ENCODE measurements around the gene DAZL.

DAZL gene

DNA sequence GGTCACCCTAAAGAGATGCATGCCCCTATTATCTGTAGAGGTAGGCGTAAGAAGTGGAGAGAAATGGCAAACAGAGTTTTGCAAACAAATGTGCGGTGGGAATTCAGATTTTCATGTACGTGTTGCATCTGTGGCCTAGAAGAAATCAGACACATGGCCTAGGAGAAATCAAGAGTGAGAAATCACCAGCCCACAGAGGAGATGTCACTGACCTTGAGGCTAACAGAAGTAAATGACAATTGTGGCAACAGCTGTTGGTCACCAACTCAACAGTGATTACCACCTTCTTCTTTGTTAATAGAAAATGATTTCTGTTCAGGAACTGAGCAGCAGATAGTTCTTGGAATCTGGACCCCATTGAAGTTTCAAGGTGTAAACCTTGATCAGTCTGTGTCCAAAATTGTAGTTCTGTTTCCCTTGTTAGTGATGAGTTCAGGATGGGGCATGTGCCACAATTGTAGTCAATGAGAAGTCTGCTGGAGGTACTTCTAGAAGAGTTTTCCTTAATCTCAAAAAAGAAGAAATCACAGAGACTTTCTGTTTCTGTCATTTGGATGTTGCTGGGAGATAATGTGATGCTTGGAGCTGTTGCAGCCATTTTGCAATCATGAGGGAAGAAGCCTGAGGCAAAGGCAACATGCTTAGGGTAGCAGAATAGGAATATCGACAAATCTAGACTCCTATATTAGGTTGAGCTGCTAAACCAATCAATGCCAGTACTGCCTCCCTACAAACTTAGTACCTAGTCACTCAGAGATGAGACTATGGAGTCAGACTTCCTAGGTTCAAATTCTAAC is 57.5 kb downstream of the DAZL start:
- Histone ChIP-seq H3K9me3 (ENCODE audit: control insufficient read depth, low read length) (no peaks in the 10 kb centered on the region), H3K27ac (ENCODE audit: insufficient read depth, low read length, poor library complexity, severe bottlenecking) (no peak overlapping the region), H3K36me3 (ENCODE audit: control insufficient read depth, insufficient read depth, low read length) (no peaks in the 10 kb centered on the region), H3K4me3 (ENCODE audit: insufficient read depth, low read depth, low read length, poor library complexity, severe bottlenecking) (no peak overlapping the region), H3K4me1 (ENCODE audit: control insufficient read depth, insufficient read depth, low read length, poor library complexity, severe bottlenecking) (no peaks in the 10 kb centered on the region), H3K27me3 (replicated peaks; ENCODE audit: control insufficient read depth, insufficient read depth, low read length, poor library complexity, severe bottlenecking) (no peaks in the 10 kb centered on the region)
- no peak for DNase-seq

DNA sequence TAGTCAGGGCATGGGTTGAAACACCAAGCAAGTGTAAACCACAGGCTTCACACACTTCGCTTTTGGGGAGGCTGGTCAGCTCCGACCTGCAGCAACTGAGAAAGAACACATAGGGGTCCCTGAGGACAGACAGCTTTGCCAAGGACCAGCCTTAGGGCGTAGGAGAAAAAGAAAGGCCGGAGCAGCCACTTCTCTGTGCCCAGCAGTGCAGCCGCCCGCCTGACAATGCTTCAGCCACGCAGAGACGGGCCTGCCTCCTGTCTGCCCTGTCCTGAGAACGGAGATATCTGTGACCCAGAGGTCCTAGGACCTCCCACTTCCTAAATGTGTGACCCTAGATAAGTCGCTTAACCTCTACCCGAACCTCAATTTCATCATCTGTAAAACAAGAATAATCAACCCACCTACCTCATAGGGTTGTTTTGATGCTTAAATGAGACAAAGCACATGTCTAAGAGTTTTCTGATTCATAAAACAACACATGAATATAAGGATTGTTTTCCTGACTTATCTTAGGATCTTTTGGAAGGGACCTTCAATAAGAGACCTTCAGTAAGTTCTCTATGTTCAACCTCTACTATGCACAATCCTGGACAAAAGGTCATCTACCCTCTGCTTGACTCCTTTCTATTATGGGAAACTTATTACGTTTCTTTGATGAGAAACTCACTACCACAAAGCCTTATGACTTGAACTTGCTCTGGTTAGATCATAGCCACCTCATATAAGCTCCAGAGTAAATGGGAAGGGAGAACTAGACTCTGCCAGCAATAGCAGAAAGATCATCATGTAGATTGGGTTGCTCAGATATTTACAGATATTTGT is 58.8 kb downstream of the DAZL start:
- Histone ChIP-seq H3K4me1 (ENCODE audit: control insufficient read depth, insufficient read depth, low read length, poor library complexity, severe bottlenecking) (no peaks in the 10 kb centered on the region), H3K27ac (ENCODE audit: insufficient read depth, low read length, poor library complexity, severe bottlenecking) (no peak overlapping the region), H3K4me3 (ENCODE audit: insufficient read depth, low read depth, low read length, poor library complexity, severe bottlenecking) (no peak overlapping the region), H3K36me3 (ENCODE audit: control insufficient read depth, insufficient read depth, low read length) (no peaks in the 10 kb centered on the region), H3K9me3 (ENCODE audit: control insufficient read depth, low read length) (no peaks in the 10 kb centered on the region), H3K27me3 (replicated peaks; ENCODE audit: control insufficient read depth, insufficient read depth, low read length, poor library complexity, severe bottlenecking) (no peaks in the 10 kb centered on the region)
- no peak for DNase-seq

DNA sequence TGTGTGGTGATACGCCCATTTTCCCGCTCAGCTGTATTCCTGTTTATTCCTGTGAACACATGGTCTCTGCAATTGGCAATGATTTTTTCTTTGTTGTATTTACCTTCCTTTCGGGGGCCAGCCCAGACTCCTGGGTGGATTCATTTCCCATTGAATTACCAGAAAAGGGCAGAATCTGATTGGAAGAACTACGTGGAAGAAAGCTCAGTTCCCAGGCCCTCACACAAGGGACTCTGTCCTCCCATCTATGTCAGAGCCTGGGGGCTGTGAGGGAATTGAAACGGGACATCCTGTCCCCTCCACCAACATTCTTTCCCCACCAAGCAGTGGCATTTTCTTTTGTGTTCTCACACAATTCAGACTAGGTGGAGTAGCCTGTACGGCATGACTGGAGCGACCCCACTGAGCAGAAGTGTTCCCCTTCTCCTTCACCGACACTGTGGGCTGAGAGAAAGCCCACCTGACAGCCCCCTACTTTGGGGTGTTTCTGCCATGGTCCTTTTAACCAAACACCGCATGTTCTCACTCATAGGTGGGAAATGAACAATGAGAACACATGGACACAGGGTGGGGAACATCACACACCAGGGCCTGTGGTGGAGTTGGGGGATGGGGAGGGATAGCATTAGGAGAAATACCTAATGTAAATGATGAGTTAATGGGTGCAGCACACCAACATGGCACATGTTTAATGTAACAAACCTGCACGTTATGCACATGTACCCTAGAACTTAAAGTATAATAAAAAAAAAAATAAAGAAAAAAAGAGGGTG is 59.6 kb downstream of the DAZL start:
- H3K4me1 ChIP-seq (ENCODE audit: control insufficient read depth, insufficient read depth, low read length, poor library complexity, severe bottlenecking), result no peaks in the 10 kb centered on the region
- no peak overlapping the region for H3K4me3 ChIP-seq (ENCODE audit: insufficient read depth, low read depth, low read length, poor library complexity, severe bottlenecking)
- no peak overlapping the region for H3K27ac ChIP-seq (ENCODE audit: insufficient read depth, low read length, poor library complexity, severe bottlenecking)
- no peaks in the 10 kb centered on the region for H3K36me3 ChIP-seq (ENCODE audit: control insufficient read depth, insufficient read depth, low read length)
- no peak for DNase-seq
- H3K9me3 ChIP-seq (ENCODE audit: control insufficient read depth, low read length), result no peaks in the 10 kb centered on the region
- H3K27me3 ChIP-seq (replicated peaks; ENCODE audit: control insufficient read depth, insufficient read depth, low read length, poor library complexity, severe bottlenecking), result no peaks in the 10 kb centered on the region

GRCh38 chr3:16543242-16543864 is 61.9 kb downstream of the DAZL start:
- no peak for DNase-seq
- Histone ChIP-seq H3K4me3 (ENCODE audit: insufficient read depth, low read depth, low read length, poor library complexity, severe bottlenecking) (no peak overlapping the region), H3K27me3 (replicated peaks; ENCODE audit: control insufficient read depth, insufficient read depth, low read length, poor library complexity, severe bottlenecking) (no peaks in the 10 kb centered on the region), H3K9me3 (ENCODE audit: control insufficient read depth, low read length) (no peaks in the 10 kb centered on the region), H3K36me3 (ENCODE audit: control insufficient read depth, insufficient read depth, low read length) (no peaks in the 10 kb centered on the region), H3K27ac (ENCODE audit: insufficient read depth, low read length, poor library complexity, severe bottlenecking) (no peak overlapping the region), H3K4me1 (ENCODE audit: control insufficient read depth, insufficient read depth, low read length, poor library complexity, severe bottlenecking) (no peaks in the 10 kb centered on the region)

DNA sequence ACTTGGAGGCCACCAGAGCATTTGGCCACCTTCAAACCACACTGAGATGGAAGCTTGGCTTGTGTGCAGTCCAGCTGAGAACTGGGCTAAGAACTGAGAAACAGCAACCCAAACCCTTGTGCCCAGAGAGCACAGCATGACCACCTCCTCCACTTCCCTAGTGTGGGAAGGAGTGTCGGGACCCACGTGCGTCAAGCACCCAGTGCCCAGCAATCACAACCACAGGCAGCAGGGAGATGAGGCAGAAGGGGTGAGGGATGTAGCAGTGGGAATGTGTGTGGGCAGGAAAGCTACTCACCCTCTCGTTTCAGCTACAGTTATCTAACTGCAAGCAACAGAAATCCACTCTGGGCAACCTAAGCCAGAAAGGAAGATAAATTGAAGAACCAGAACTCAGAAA is 66.7 kb downstream of the DAZL start:
- Histone ChIP-seq H3K4me3 (ENCODE audit: insufficient read depth, low read depth, low read length, poor library complexity, severe bottlenecking) (no peak overlapping the region), H3K9me3 (ENCODE audit: control insufficient read depth, low read length) (no peaks in the 10 kb centered on the region), H3K27ac (ENCODE audit: insufficient read depth, low read length, poor library complexity, severe bottlenecking) (no peak overlapping the region), H3K4me1 (ENCODE audit: control insufficient read depth, insufficient read depth, low read length, poor library complexity, severe bottlenecking) (no peaks in the 10 kb centered on the region), H3K36me3 (ENCODE audit: control insufficient read depth, insufficient read depth, low read length) (no peaks in the 10 kb centered on the region), H3K27me3 (replicated peaks; ENCODE audit: control insufficient read depth, insufficient read depth, low read length, poor library complexity, severe bottlenecking) (no peaks in the 10 kb centered on the region)
- no peak for DNase-seq

DNA sequence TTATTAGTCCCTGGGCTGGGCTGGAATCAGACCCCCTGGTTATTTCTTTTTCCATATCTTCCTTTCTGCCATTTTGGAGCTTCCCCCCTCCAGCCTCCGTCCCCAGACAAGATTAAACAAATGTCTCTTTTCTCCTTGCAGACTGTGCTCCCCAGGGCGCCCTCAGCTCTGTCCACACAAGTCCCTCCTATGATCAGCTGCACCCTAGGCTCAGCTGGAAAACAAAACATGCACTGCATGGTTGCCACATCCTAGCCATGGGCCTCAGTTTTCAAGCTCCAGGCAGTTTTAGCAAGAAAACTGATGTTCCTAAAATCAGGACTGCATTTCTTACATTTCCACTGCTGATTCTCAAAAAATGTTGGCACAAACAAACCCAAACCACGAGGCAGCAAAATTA is 68.2 kb downstream of the DAZL start:
- H3K27me3 ChIP-seq (replicated peaks; ENCODE audit: control insufficient read depth, insufficient read depth, low read length, poor library complexity, severe bottlenecking), result no peaks in the 10 kb centered on the region
- no peaks in the 10 kb centered on the region for H3K36me3 ChIP-seq (ENCODE audit: control insufficient read depth, insufficient read depth, low read length)
- H3K4me1 ChIP-seq (ENCODE audit: control insufficient read depth, insufficient read depth, low read length, poor library complexity, severe bottlenecking), result no peaks in the 10 kb centered on the region
- no peak overlapping the region for H3K4me3 ChIP-seq (ENCODE audit: insufficient read depth, low read depth, low read length, poor library complexity, severe bottlenecking)
- no peak for DNase-seq
- H3K9me3 ChIP-seq (ENCODE audit: control insufficient read depth, low read length), result no peaks in the 10 kb centered on the region
- no peak overlapping the region for H3K27ac ChIP-seq (ENCODE audit: insufficient read depth, low read length, poor library complexity, severe bottlenecking)

All from effector memory CD4-positive, alpha-beta T cell (primary cell).